ENCODE results near the gene NES. TPM values are rescaled to one million over a fixed set of nuclear protein-coding genes. Genes with fewer than 3 reads are reported as not detected.

The NES gene
- total RNA-seq, 4 donors from 2014 or later, result 7.8 to 28.8 (median 13.5) TPM

DNA sequence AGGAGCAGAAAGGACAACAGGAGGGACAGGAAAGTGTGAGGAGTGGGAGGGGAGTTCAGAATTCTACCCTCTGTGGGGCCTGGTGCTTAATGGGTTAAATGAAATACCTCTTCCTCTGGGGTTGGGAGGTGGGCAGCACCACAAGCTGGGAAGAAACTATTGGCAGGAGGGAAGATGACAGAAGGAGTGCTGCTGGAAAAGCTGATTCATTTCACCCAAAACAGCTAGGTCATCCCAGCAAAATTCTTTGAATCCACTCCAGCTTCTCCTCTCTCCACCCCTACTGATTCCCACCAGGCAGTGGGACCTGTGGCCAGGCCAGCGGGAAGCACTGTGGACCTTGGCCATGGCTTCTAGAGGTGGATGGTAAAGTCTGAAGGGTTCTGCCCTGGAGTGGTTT is 22.5 kb downstream of the NES start:
- TF ChIP-seq, protein P1, sequence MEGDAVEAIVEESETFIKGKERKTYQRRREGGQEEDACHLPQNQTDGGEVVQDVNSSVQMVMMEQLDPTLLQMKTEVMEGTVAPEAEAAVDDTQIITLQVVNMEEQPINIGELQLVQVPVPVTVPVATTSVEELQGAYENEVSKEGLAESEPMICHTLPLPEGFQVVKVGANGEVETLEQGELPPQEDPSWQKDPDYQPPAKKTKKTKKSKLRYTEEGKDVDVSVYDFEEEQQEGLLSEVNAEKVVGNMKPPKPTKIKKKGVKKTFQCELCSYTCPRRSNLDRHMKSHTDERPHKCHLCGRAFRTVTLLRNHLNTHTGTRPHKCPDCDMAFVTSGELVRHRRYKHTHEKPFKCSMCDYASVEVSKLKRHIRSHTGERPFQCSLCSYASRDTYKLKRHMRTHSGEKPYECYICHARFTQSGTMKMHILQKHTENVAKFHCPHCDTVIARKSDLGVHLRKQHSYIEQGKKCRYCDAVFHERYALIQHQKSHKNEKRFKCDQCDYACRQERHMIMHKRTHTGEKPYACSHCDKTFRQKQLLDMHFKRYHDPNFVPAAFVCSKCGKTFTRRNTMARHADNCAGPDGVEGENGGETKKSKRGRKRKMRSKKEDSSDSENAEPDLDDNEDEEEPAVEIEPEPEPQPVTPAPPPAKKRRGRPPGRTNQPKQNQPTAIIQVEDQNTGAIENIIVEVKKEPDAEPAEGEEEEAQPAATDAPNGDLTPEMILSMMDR (IDR thresholded peaks at IDR 0.05; ENCODE audit: low read depth), result no peak

DNA sequence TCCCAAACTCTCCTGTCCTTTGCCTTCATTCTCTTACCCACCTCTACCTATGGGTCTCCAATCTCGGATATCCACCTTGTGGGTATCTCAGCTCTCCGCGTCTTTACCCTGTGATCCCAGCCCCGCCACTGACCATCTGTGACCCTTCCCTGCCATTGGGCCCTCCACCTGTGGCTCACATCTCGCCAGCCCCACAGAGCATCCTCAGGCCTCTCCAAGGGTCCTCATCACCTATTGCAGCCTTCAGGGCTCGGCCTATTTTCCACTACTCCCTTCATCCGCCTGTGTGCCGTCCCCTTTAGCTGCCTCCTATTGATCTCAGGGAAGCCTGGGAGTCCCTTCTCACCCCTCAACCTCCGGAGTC is 24.2 kb downstream of the NES start:
- TF ChIP-seq, protein P1 (IDR thresholded peaks at IDR 0.05; ENCODE audit: low read depth), result no peak

DNA sequence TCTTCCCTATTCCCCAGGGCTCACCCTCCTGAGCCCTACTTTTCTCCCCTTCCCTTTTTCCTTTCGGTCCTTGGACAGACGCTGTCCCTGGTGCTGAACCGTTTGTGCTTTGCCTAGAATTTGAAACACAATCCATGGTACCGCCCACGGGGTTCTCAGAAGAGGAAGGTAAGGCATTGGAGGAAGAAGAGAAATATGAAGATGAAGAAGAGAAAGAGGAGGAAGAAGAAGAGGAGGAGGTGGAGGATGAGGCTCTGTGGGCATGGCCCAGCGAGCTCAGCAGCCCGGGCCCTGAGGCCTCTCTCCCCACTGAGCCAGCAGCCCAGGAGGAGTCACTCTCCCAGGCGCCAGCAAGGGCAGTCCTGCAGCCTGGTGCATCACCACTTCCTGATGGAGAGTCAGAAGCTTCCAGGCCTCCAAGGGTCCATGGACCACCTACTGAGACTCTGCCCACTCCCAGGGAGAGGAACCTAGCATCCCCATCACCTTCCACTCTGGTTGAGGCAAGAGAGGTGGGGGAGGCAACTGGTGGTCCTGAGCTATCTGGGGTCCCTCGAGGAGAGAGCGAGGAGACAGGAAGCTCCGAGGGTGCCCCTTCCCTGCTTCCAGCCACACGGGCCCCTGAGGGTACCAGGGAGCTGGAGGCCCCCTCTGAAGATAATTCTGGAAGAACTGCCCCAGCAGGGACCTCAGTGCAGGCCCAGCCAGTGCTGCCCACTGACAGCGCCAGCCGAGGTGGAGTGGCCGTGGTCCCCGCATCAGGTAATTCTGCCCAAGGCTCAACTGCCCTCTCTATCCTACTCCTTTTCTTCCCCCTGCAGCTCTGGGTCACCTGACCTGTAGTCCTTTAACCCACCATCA is 24.8 kb downstream of the NES start:
- TF ChIP-seq, protein P1 (IDR thresholded peaks at IDR 0.05; ENCODE audit: low read depth), result no peak

DNA sequence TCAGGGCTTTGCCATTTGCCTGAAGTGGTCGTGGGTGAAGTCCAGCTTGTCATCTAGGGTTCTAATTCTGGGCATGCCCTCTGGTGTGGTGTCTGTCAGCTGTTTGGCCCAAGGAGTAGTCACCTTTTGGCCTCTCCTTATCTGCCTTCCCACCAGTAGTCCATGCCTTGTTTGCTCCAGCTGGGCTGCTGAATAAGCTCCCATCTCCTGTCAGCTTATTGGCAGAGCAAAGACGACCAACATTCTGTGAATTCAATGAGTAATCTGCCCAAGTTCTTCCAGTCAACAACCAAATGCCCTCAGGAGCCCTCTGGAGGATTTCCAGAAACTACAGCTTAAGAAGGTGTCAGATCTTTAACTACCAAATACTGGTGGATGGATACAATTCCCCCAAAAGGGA is 28.3 kb downstream of the NES start:
- TF ChIP-seq, protein P1 (IDR thresholded peaks at IDR 0.05; ENCODE audit: low read depth), result no peak

DNA sequence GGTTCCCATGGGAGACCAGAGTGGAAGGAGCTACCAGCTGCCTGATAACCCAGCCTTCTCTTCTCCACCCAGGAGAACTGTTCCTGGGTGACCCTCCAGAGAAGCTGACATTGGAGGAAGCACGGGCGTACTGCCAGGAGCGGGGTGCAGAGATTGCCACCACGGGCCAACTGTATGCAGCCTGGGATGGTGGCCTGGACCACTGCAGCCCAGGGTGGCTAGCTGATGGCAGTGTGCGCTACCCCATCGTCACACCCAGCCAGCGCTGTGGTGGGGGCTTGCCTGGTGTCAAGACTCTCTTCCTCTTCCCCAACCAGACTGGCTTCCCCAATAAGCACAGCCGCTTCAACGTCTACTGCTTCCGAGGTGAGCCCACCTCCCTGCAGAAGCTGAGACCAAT is 28.7 kb downstream of the NES start:
- TF ChIP-seq, protein P1 (IDR thresholded peaks at IDR 0.05; ENCODE audit: low read depth), result no peak

DNA sequence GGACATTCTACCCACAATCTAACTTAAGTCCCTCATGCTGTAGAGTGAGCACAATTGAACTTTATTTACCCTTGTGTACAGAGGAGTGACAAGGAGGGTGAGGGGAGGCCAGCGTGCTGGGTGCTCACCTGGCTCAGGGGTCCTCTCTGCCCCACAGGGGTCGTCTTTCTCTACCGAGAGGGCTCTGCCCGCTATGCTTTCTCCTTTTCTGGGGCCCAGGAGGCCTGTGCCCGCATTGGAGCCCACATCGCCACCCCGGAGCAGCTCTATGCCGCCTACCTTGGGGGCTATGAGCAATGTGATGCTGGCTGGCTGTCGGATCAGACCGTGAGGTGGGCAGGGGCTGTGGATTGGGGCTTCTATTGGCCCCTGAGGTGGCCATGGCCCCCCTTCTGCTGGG is 29.9 kb downstream of the NES start:
- TF ChIP-seq, protein P1 (IDR thresholded peaks at IDR 0.05; ENCODE audit: low read depth), result no peak

DNA sequence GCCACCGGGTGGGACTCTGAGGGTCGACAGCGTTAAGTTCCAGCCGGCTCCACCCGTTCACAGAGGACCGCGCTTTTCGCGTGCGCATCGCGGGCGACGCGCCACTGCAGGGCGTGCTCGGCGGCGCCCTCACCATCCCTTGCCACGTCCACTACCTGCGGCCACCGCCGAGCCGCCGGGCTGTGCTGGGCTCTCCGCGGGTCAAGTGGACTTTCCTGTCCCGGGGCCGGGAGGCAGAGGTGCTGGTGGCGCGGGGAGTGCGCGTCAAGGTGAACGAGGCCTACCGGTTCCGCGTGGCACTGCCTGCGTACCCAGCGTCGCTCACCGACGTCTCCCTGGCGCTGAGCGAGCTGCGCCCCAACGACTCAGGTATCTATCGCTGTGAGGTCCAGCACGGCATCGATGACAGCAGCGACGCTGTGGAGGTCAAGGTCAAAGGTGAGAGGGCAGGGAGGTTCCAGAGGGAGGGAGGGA is 30.4 kb downstream of the NES start:
- TF ChIP-seq, protein P1 (IDR thresholded peaks at IDR 0.05; ENCODE audit: low read depth), result no peak
